Muscle of leg (tissue), 16 donors: ENCODE data around the gene FOXJ2. TPM values are rescaled to one million over a fixed set of nuclear protein-coding genes. Genes with fewer than 3 reads are reported as not detected.
A peak's percentile ranks its signal among the peaks of the same experiment; 100 is the strongest.
"Not testable (repeated sequence)": the region's sequence is repeated elsewhere in the genome, so short reads cannot be mapped to it uniquely, and the experiment has no call there.

Experiments used
- DNase-seq: peaks from one replicate; pipeline ENCODE4 v3.0.0; 2013
- H3K27ac ChIP-seq: one replicate; pipeline ENCODE4 v1.5.1; 2013; ENCODE audit warnings: mild to moderate bottlenecking, low read length, control low read depth
- H3K27me3 ChIP-seq: one replicate; pipeline ENCODE4 v1.6.1; 2013; ENCODE audit warnings: low read length; ENCODE audit not compliant: control insufficient read depth, insufficient read depth
- H3K36me3 ChIP-seq: one replicate; pipeline ENCODE4 v1.6.1; 2013; ENCODE audit warnings: low read length; ENCODE audit not compliant: control insufficient read depth, insufficient read depth
- H3K4me1 ChIP-seq: one replicate; pipeline ENCODE4 v1.6.1; 2013; ENCODE audit warnings: low read length; ENCODE audit not compliant: control insufficient read depth, insufficient read depth
- H3K4me3 ChIP-seq: one replicate; pipeline ENCODE4 v1.5.1; 2013; ENCODE audit warnings: low read length, control low read depth
- H3K9me3 ChIP-seq: replicated peaks from 2 replicates; pipeline ENCODE4 v1.6.1; 2013; ENCODE audit warnings: low read depth, low read length; ENCODE audit not compliant: control insufficient read depth
- WGBS: methylation state at CpG from one replicate; pipeline ENCODE4 v1.1.5; 2013; ENCODE audit warnings: missing lambda C conversion rate; ENCODE audit not compliant: insufficient coverage; 5-methylcytosine and 5-hydroxymethylcytosine counted together
- long read RNA-seq, 11 donors: transcript quantifications; one replicate each; lab custom pipeline, GENCODE V29; 2026
- polyA plus RNA-seq, 8 donors: library from polyadenylated mRNA; unstranded; fragments of 120-200 nt; gene quantifications; one replicate each; pipeline versions ENCODE4 v1.2.1 to v1.2.3, GENCODE V29; 2013; ENCODE audit warnings: inconsistent platforms in 1 of 8, low replicate concordance in 1 of 8; ENCODE audit not compliant: insufficient read length in 8 of 8, insufficient read depth in 1 of 8
- total RNA-seq: library from RNA; stranded (reverse); fragments of 120-200 nt; gene quantifications from one replicate; pipeline ENCODE4 v1.2.4, GENCODE V29; 2013

FOXJ2 gene
- total RNA-seq, result 10.9 TPM
- 10 to 100 TPM; 16.1 to 23.5 (median 20.2) TPM for polyA plus RNA-seq
- long read RNA-seq, donor 1, full-length matches to known transcripts, result 1 of 1 reads
- long read RNA-seq, donor 1, partial matches to known transcripts, result 0 of 1 reads
- long read RNA-seq, donor 1, other reads (novel, unspliced or antisense), result 0 of 1 reads
- long read RNA-seq, donor 2, result 0 reads
- long read RNA-seq, donor 3, full-length matches to known transcripts, result 2 of 2 reads
- long read RNA-seq, donor 3, partial matches to known transcripts, result 0 of 2 reads
- long read RNA-seq, donor 3, other reads (novel, unspliced or antisense), result 0 of 2 reads
- long read RNA-seq, donor 4, result 0 reads
- long read RNA-seq, donor 5, full-length matches to known transcripts, result 3 of 8 reads
- long read RNA-seq, donor 5, partial matches to known transcripts, result 5 of 8 reads
- long read RNA-seq, donor 5, other reads (novel, unspliced or antisense), result 0 of 8 reads
- long read RNA-seq, donor 6, full-length matches to known transcripts, result 1 of 8 reads
- long read RNA-seq, donor 6, partial matches to known transcripts, result 7 of 8 reads
- long read RNA-seq, donor 6, other reads (novel, unspliced or antisense), result 0 of 8 reads
- long read RNA-seq, donor 7, partial matches to known transcripts, result 37 of 37 reads
- long read RNA-seq, donor 7, other reads (novel, unspliced or antisense), result 0 of 37 reads
- long read RNA-seq, donor 8, partial matches to known transcripts, result 37 of 37 reads
- long read RNA-seq, donor 8, other reads (novel, unspliced or antisense), result 0 of 37 reads
- long read RNA-seq, donor 9, full-length matches to known transcripts, result 2 of 2 reads
- long read RNA-seq, donor 9, partial matches to known transcripts, result 0 of 2 reads
- long read RNA-seq, donor 9, other reads (novel, unspliced or antisense), result 0 of 2 reads
- long read RNA-seq, donor 10, full-length matches to known transcripts, result 1 of 8 reads
- long read RNA-seq, donor 10, partial matches to known transcripts, result 7 of 8 reads
- long read RNA-seq, donor 10, other reads (novel, unspliced or antisense), result 0 of 8 reads
- long read RNA-seq, donor 11, full-length matches to known transcripts, result 2 of 7 reads
- long read RNA-seq, donor 11, partial matches to known transcripts, result 5 of 7 reads
- long read RNA-seq, donor 11, other reads (novel, unspliced or antisense), result 0 of 7 reads

DNA sequence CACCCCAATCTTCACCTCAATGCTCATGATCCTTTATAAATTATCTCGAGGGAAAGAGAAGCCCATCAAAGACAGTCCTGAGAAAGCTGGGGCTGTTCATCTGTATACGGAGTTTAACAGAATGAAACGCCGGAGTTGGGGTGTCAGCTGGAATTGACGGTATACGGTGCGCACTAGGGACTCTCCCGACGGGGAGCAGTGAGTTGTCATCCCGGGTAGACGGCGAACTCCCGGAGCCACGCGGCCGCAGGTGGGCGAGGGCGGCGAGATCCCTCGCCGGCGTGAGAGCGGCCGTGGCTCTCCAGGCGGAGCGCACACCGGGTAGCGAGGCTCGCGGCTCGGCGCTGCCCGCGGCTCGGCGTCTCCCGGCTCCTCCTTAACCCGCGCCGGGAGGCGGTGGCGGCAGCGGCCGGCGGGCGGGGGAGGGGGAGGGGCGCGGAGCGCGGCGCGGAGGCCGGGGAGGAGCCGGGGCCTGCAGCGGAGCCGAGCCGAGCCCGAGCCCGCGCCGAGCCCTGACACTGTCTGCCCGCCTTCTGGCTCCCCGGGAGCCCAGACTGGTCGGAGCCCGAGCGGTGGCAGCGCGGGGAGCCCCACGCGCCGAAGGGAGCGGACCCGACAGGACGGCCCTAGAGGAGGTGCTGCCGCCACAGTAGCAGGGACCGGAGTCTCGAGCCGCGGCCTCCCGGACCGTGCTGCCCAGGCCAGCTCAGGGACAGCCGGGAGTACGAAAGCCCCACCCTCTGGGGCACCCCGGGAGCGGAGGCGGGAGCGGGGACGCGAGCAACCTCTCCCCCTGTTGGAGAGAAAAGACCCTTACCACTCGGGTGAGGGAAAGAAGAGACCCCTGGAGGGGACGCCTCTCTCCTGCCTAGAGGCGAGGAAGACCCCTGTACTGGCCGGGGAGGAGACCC lies at the start of gene FOXJ2:
TSS of gene FOXJ2 (plus strand) at position 475 of the 911 bp plus-strand sequence. CDS start 7,117 bp downstream, outside the sequence.
- Histone ChIP-seq H3K27me3 (no peaks in the 10 kb centered on the region), H3K9me3 (no peaks in the 10 kb centered on the region), H3K36me3 (peaks cover 5% of the 10 kb centered on the region), H3K27ac (peak within 1 kb of the TSS; percentile 96), H3K4me3 (peak within 1 kb of the TSS; percentile 93), H3K4me1 (peaks cover 37% of the 10 kb centered on the region)
- under 1% methylated on average over 74 of the region's 93 CpGs for WGBS
- DNase-seq, result peak; percentile 93

DNA sequence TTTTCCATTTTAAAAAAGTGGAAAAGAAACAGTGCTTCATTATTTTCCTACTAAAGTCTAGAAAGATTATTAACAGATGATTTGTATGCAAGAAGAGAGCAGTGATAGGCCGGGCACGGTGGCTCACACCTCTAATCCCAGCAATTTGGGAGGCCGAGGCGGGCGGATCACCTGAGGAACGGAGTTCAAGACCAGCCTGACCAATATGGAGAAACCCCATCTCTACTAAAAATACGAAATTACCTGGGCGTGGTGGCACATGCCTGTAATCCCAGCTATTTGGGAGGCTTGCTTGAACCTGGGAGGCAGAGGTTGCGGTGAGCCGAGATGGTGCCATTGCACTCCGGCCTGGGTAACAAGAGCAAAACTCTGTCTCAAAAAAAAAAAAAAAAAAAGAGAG lies 49.5 kb upstream of the FOXJ2 start:
- DNase-seq, H3K4me1 ChIP-seq, H3K4me3 ChIP-seq, H3K27me3 ChIP-seq, H3K9me3 ChIP-seq, H3K36me3 ChIP-seq, H3K27ac ChIP-seq: not testable (repeated sequence)
- 60% methylated on average over 1 of the region's 11 CpGs for WGBS

DNA sequence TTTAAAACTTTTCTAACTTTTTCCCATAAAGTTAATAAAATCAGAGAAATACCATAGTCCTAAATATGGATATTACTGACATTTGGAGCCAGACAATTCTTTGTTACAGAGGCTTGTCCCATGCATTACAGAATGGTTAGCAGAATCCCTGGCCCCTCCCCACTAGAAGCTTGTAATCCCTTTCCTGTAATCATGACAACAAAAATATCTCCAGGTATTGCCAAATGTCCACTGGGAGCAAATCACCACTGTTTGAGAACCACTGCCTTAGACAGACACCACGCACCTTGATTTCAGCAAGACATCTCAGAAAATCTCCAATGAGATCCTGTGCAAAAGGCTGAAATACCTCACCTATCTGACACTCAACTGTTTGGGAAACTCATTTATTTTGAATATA lies 49.1 kb upstream of the FOXJ2 start:
- H3K27me3 ChIP-seq, H3K4me1 ChIP-seq, H3K9me3 ChIP-seq, H3K36me3 ChIP-seq, DNase-seq, H3K27ac ChIP-seq, H3K4me3 ChIP-seq: not testable (repeated sequence)
- WGBS, result 83% methylated on average over 1 of the region's 1 CpG

DNA sequence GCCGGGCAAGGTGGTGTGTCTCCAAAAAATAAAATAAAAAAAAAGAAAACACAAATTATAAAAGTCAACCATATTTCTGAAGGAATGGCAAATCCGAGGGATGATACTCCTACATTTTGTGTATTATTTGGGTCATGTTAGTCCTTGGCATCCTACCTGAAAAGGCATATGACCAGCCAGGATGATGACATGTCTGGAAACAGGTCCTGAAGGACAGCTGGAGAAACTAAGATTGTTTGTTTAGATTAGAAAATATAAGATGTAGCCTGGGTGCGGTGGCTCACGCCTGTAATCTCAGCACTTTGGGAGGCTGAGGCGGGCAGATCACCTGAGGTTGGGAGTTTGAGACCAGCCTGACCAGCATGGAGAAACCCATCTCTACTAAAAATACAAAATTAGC lies 47.6 kb upstream of the FOXJ2 start:
- H3K36me3 ChIP-seq, result no peaks in the 10 kb centered on the region
- H3K27ac ChIP-seq, result no peak overlapping the region
- no peak overlapping the region for H3K4me3 ChIP-seq
- no peak for DNase-seq
- WGBS, result 100% methylated on average over 1 of the region's 5 CpGs
- no peaks in the 10 kb centered on the region for H3K9me3 ChIP-seq
- no peaks in the 10 kb centered on the region for H3K4me1 ChIP-seq
- H3K27me3 ChIP-seq, result no peaks in the 10 kb centered on the region

DNA sequence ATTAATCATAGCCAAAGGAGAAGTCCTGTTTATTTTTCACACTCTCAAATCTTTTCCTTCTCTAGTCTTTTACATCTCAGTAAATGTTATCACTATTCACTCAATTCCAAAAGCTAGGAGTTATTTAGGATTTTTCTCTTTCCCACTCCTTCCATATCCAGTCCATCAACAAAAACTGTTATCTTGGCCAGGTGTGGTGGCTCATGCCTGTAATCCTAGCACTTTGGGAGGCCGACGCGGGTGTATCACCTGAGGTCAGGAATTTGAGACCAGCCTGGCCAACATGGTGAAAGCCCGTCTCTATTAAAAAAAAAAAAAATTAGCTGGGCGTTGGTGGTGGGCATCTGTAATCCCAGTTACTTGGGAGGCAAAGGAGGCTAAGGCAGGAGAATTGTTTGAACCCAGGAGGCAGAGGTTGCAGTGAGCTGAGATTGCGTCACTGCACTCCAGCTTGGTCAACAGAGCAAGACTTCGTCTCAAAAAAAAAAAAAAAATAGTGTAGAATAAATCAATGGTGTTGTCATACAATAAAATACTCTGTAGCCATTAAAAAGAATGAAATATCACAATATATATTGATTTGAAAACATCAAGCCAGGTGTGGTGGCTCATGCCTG lies 46.6 kb upstream of the FOXJ2 start:
- DNase-seq, result no peak
- H3K9me3 ChIP-seq, result no peaks in the 10 kb centered on the region
- H3K27ac ChIP-seq, result no peak overlapping the region
- no peaks in the 10 kb centered on the region for H3K4me1 ChIP-seq
- 90% methylated on average over 4 of the region's 7 CpGs for WGBS
- H3K27me3 ChIP-seq, result no peaks in the 10 kb centered on the region
- H3K36me3 ChIP-seq, result no peaks in the 10 kb centered on the region
- H3K4me3 ChIP-seq, result no peak overlapping the region

DNA sequence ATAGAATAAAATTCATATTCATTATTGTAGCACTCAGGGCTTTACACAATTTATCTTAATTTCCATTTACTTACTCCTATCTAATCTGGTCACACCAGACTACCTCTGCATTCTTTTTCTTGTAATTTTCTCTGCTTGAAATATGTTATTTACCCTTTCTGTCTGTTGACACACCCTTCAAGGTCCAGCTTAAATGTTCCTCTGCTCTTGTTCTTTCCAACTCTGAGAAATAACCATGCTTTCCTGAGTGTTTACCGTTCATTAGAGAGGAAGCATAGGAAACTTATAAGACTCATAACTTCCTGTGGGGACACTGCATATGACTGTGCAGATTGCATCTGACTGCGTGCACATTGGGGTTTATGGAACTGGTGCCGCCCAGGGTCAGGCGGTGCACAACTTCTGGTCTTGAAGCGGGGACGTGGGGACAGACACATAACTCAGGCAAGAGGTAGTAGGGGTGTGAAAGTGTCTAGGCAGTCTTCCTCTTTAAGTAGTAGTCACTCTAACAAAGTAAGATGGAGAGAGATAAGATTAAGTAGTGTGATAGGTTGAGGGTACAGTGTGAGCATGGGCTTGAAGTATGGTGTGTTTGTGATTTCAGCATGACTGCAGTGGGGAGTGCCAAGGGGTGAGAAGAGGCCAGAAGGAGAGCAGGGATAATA lies 42.6 kb upstream of the FOXJ2 start:
- Histone ChIP-seq H3K36me3 (no peaks in the 10 kb centered on the region), H3K27ac (no peak overlapping the region), H3K9me3 (no peaks in the 10 kb centered on the region), H3K4me1 (no peaks in the 10 kb centered on the region), H3K27me3 (no peaks in the 10 kb centered on the region), H3K4me3 (no peak overlapping the region)
- WGBS, result 44% methylated on average over 6 of the region's 6 CpGs
- DNase-seq, result peak; percentile 61

DNA sequence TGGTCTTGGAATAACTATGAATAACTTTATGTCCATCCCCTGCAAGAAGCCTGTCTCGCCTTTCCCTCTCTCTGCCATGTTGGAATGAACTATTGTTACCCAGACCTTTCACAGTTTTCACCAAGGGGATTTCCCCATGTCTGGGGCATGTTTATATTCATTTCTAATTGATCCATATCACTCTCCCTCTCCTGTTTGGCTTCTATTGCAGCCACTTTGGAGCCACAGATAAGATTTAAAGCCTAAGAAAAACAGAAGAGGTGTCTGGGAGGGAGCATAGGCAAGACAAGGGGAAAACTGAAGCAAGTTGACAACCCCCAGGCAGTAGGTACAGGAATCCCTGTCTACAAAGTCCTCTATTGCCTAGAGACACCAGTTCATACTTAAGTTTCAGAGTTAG lies 41.0 kb upstream of the FOXJ2 start:
- Histone ChIP-seq H3K36me3 (no peaks in the 10 kb centered on the region), H3K4me1 (no peaks in the 10 kb centered on the region), H3K27me3 (no peaks in the 10 kb centered on the region), H3K27ac (no peak overlapping the region), H3K9me3 (no peaks in the 10 kb centered on the region), H3K4me3 (no peak overlapping the region)
- WGBS, result 83% methylated on average over 1 of the region's 1 CpG
- no peak for DNase-seq

DNA sequence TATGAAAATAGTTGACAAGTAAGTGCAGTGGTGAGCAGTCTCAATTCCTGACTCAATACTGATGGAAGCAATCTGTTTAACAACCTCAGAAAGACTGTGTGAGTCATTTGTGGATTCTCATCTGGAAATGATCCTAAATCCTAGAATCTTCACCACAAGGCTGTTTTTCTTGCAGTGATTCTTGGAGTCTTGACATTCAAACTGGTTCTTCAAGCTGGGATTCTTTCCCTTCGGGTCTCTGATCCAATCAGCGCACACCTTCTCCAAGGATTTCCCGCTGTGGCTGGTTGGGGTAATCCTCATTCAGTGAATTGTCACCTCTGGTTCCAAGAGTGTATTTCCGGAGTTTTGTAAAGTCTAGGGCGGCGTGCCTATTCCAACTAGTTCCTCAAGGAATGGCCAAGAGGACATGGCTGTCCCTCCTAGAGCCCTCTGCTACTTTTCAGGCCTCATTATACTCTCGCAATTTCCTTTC lies 37.7 kb upstream of the FOXJ2 start:
- peaks cover 5% of the 10 kb centered on the region for H3K9me3 ChIP-seq
- no peaks in the 10 kb centered on the region for H3K4me1 ChIP-seq
- H3K36me3 ChIP-seq, result no peaks in the 10 kb centered on the region
- DNase-seq, result peak; percentile 53
- H3K27me3 ChIP-seq, result no peaks in the 10 kb centered on the region
- WGBS, result 75% methylated on average over 1 of the region's 7 CpGs
- H3K27ac ChIP-seq, result peak overlapping the region; percentile 15
- no peak overlapping the region for H3K4me3 ChIP-seq
